Smooth muscle cell (in vitro differentiated cells): ENCODE results near the gene TEX10. TPM values are rescaled to one million over a fixed set of nuclear protein-coding genes. Genes with fewer than 3 reads are reported as not detected.

Experiments
- DNase-seq: peaks from one replicate; lab custom pipeline; 2025; ENCODE audit not compliant: unreplicated experiment; lab: John Stamatoyannopoulos, UW
- H2AFZ ChIP-seq: fragments of 200-600 bp; sonication (generic); 2 replicates; pipeline ENCODE4 v1.6.0; 2016; ENCODE audit warnings: antibody characterized with exemption, low read depth, mild to moderate bottlenecking
- H3F3A ChIP-seq: fragments of 200-600 bp; sonication (generic); 2 replicates; pipeline ENCODE4 v1.6.0; 2017; ENCODE audit warnings: antibody characterized with exemption, low read depth
- H3K27ac ChIP-seq: fragments of 200-600 bp; sonication (generic); 2 replicates; pipeline ENCODE4 v1.5.1; 2016; ENCODE audit warnings: low read depth, mild to moderate bottlenecking
- H3K27me3 ChIP-seq: fragments of 200-600 bp; sonication (generic); 2 replicates; pipeline ENCODE4 v1.6.1; 2016; ENCODE audit warnings: low read depth, mild to moderate bottlenecking
- H3K36me3 ChIP-seq: fragments of 200-600 bp; sonication (generic); 2 replicates; pipeline ENCODE4 v1.5.1; 2016; ENCODE audit warnings: low read depth
- H3K4me1 ChIP-seq: fragments of 200-600 bp; sonication (generic); 2 replicates; pipeline ENCODE4 v1.5.1; 2016; ENCODE audit warnings: low read depth
- H3K4me2 ChIP-seq: fragments of 200-600 bp; sonication (generic); 2 replicates; pipeline ENCODE4 v1.6.0; 2016; ENCODE audit warnings: mild to moderate bottlenecking
- H3K4me3 ChIP-seq: fragments of 200-600 bp; sonication (generic); 2 replicates; pipeline ENCODE4 v1.5.1; 2016; ENCODE audit warnings: mild to moderate bottlenecking
- H3K79me2 ChIP-seq: fragments of 200-600 bp; sonication (generic); 2 replicates; pipeline ENCODE4 v1.6.0; 2016; ENCODE audit warnings: low read depth, mild to moderate bottlenecking
- H3K9ac ChIP-seq: fragments of 200-600 bp; sonication (generic); 2 replicates; pipeline ENCODE4 v1.6.0; 2016; ENCODE audit warnings: low read depth
- H3K9me3 ChIP-seq: fragments of 200-600 bp; sonication (generic); replicated peaks from 2 replicates; pipeline ENCODE4 v1.5.1; 2016; ENCODE audit warnings: low read depth
- H4K20me1 ChIP-seq: fragments of 200-600 bp; sonication (generic); 2 replicates; pipeline ENCODE4 v1.6.0; 2016; ENCODE audit warnings: low read depth
- CTCF ChIP-seq: fragments of 200-600 bp; sonication (generic); IDR thresholded peaks from 2 replicates; pipeline ENCODE4 v1.5.1; 2017; ENCODE audit warnings: borderline replicate concordance, mild to moderate bottlenecking, antibody characterized with exemption; ENCODE audit not compliant: insufficient read depth, poor library complexity, severe bottlenecking
- WGBS: methylation state at CpG from one replicate; pipeline ENCODE4 v1.1.7; 2016; ENCODE audit warnings: low lambda C conversion rate; 5-methylcytosine and 5-hydroxymethylcytosine counted together
- polyA plus RNA-seq: library from polyadenylated mRNA; unstranded; fragments of >200 nt; fragmentation: Nextera tagmentation; extraction: Ambion mirVana; gene quantifications from 2 replicates; pipeline ENCODE4 v1.2.1, GENCODE V29; 2016
- total RNA-seq: library from RNA; depleted of rRNA; stranded (reverse); fragments of >200 nt; gene quantifications from 2 replicates; pipeline ENCODE4 v1.2.3, GENCODE V29; 2014

The TEX10 gene
- total and polyA plus RNA-seq, 2 experiments from 2014 or later = 13.5 to 29.2 TPM

DNA sequence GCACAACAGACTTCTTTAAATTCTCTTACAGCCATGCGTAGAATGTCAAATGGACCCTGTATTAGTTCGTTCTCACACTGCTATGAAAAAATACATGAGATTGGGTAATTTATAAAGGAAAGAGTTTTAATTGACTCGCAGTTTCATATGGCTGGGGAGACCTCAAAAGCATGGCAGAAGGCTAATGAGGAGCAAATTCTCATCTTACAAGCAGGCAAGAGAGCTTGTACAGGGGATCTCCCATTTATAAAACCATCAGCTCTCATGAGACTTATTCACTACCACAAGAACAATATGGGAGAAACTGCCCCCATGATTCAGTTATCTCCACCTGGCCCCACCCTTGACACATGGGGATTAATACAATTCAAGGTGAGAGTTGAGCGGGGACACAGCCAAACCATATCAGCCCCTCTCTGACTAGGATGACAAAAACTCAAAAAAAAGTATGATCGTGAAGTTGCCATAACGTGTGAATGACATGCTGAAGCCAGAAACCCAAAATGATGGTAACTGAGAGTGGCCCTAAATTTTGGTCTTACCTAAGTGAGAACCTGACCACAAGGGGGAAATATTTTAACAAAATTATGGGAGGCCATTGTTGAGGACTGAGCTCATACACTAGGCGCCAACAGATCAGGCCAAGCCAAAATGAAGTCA, 17.5 kb upstream of the TEX10 start:
- Histone ChIP-seq H3K79me2 (no peaks in the 10 kb centered on the region), H3K27ac (no peak overlapping the region), H3K4me2 (no peak overlapping the region), H4K20me1 (no peaks in the 10 kb centered on the region), H3F3A (no peaks in the 10 kb centered on the region), H3K4me1 (no peaks in the 10 kb centered on the region), H3K9ac (no peak overlapping the region), H3K36me3 (no peaks in the 10 kb centered on the region), H3K27me3 (no peaks in the 10 kb centered on the region), H3K4me3 (no peak overlapping the region), H3K9me3 (no peaks in the 10 kb centered on the region), H2AFZ (no peak overlapping the region)
- TF ChIP-seq CTCF = no peak
- WGBS = 99% methylated on average over 7 of the region's 7 CpGs
- no peak for DNase-seq

DNA sequence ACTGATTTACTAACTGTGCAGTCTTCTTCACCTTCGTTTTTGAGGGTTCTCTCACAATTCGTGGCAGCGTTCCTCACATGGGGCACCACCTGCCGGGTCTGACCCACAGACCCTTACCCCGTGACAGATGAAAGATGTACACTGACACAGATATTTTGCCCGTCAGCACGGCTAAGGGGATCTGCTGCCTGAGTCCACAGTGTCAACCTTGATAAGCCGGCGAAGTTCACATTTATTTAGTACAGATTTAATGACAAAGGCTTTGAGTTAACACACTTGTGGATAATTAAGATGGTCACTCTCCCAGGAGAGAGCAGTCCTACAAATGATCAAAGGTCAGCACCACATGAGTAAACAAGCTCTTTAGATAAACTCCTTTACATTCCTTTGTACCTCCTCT, 15.9 kb upstream of the TEX10 start:
- no peaks in the 10 kb centered on the region for H3K36me3 ChIP-seq
- WGBS = 95% methylated on average over 9 of the region's 9 CpGs
- H3K4me2 ChIP-seq = no peak overlapping the region
- no peak overlapping the region for H3K9ac ChIP-seq
- no peaks in the 10 kb centered on the region for H3K27me3 ChIP-seq
- H3K4me3 ChIP-seq = no peak overlapping the region
- no peak overlapping the region for H2AFZ ChIP-seq
- TF ChIP-seq CTCF = no peak
- H4K20me1 ChIP-seq = no peaks in the 10 kb centered on the region
- H3K4me1 ChIP-seq = no peaks in the 10 kb centered on the region
- no peak for DNase-seq
- no peak overlapping the region for H3K27ac ChIP-seq
- H3K79me2 ChIP-seq = no peaks in the 10 kb centered on the region
- H3F3A ChIP-seq = no peaks in the 10 kb centered on the region
- H3K9me3 ChIP-seq = no peaks in the 10 kb centered on the region

DNA sequence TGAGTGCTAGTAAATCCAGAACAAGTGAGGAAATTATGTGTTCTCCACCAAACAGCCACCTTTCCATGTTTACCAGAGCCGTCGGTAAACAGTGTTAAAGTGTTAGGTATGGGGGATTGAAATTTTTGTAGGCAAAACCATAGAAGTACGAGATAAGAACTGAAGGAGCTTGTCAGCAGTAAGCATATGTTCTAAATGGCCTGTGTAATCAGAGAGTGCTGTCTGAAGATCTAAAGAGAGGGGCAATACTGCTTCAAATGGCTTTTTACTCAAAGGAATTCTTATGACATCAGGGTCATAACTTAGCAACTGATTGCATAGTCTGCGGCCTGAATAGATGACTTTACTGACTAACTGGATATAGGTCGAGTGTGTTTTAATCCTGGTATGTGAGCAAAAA, 13.4 kb upstream of the TEX10 start:
- Histone ChIP-seq H3K27ac (no peak overlapping the region), H2AFZ (no peak overlapping the region), H4K20me1 (no peaks in the 10 kb centered on the region), H3K9ac (no peak overlapping the region), H3K4me1 (no peaks in the 10 kb centered on the region), H3K27me3 (no peaks in the 10 kb centered on the region), H3F3A (no peaks in the 10 kb centered on the region), H3K79me2 (no peaks in the 10 kb centered on the region), H3K4me3 (no peak overlapping the region), H3K9me3 (no peaks in the 10 kb centered on the region), H3K4me2 (no peak overlapping the region), H3K36me3 (no peaks in the 10 kb centered on the region)
- TF ChIP-seq CTCF = no peak
- 66% methylated on average over 5 of the region's 5 CpGs for WGBS
- no peak for DNase-seq

DNA sequence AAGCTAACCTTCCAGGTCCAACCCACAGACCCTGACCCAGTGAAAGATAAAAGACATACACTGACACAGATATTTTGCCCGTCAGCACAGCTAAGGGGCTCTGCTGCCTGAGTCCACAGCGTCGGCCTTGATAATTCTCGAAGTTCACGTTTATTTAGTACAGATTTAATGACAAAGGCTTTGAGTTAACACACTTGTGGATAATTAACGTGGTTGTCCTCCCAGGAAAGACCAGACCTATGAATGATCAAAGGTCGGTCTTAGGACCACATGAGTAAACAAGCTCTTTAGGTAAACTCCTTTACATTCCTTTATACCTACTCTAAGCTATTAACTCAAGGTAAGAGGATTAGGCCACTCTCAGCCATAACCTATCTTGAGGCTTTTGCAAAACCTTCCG, 11.3 kb upstream of the TEX10 start:
- no peak overlapping the region for H3K4me2 ChIP-seq
- H3K79me2 ChIP-seq = no peaks in the 10 kb centered on the region
- WGBS = 93% methylated on average over 8 of the region's 8 CpGs
- H3K27ac ChIP-seq = no peak overlapping the region
- no peaks in the 10 kb centered on the region for H3K4me1 ChIP-seq
- TF ChIP-seq CTCF = no peak
- H3K9ac ChIP-seq = no peak overlapping the region
- H3K27me3 ChIP-seq = no peaks in the 10 kb centered on the region
- DNase-seq = no peak
- no peaks in the 10 kb centered on the region for H4K20me1 ChIP-seq
- no peak overlapping the region for H3K4me3 ChIP-seq
- H3K9me3 ChIP-seq = no peaks in the 10 kb centered on the region
- no peaks in the 10 kb centered on the region for H3K36me3 ChIP-seq
- no peaks in the 10 kb centered on the region for H3F3A ChIP-seq
- no peak overlapping the region for H2AFZ ChIP-seq
